Pancreas (tissue), 10 donors: ENCODE results near the gene ACSM3. TPM values are rescaled to one million over a fixed set of nuclear protein-coding genes. Genes with fewer than 3 reads are reported as not detected.

Experiments
- ATAC-seq, 4 donors: fragments of 200-7000 bp; cut with Tn5 transposase; one replicate each; pipeline versions ENCODE4 v1.8.0 to v1.9.1; 2020; ENCODE audit warnings: mild to moderate bottlenecking in 4 of 4, moderate library complexity in 4 of 4
- DNase-seq, 6 donors: peaks; one replicate each; pipeline ENCODE4 v3.0.0-alpha.2; 2020
- FAIRE-seq: peaks from 2 replicates; lab custom pipeline; 2012; peaks lifted over from hg19 to GRCh38; lab: Jason Lieb, UNC
- H3K27ac ChIP-seq, 4 donors: fragments of 200-600 bp; sonication (generic); 1 replicate in 3 of 4; 2 replicates in 1 of 4; pipeline versions ENCODE4 v1.5.0 to v1.8.0; 2020
- H3K27me3 ChIP-seq, 4 donors: fragments of 200-600 bp; one replicate each; pipeline ENCODE4 v1.8.0; 2021
- H3K36me3 ChIP-seq, 3 donors: fragments of 200-600 bp; sonication (generic) in 1 of 3; one replicate each; pipeline versions ENCODE4 v1.5.0 to v1.8.0; 2020 to 2021
- H3K4me1 ChIP-seq, 3 donors: fragments of 200-600 bp; one replicate each; pipeline ENCODE4 v1.8.0; 2021
- H3K4me3 ChIP-seq, 4 donors: fragments of 200-600 bp; sonication (generic) in 2 of 4; one replicate each; pipeline versions ENCODE4 v1.5.0 to v1.8.0; 2020 to 2021
- H3K9me3 ChIP-seq, 4 donors: fragments of 200-600 bp; one replicate each; pipeline ENCODE4 v1.8.0; 2021
- CTCF ChIP-seq, 4 donors: fragments of 200-600 bp; sonication (generic) in 3 of 4; IDR thresholded peaks; one replicate each; pipeline versions ENCODE4 v1.5.0 to v1.8.0; 2021; ENCODE audit warnings: antibody characterized with exemption in 4 of 4
- WGBS, 2 donors: extraction: QIAGEN DNeasy Blood & Tissue Kit; methylation state at CpG; one replicate each; pipeline ENCODE4 v1.1.7; 2013; 5-methylcytosine and 5-hydroxymethylcytosine counted together
- intact Hi-C, 3 donors: fragments of 100-400 bp; cut with DNase I; formaldehyde crosslinking; loops; one replicate each; pipeline versions ENCODE4 v1.11.1 to v1.14.2; 2022
- polyA plus RNA-seq, 2 donors: library from polyadenylated mRNA; stranded (reverse); fragments of 200-250 nt; gene quantifications; one replicate each; pipeline ENCODE4 v1.2.3, GENCODE V29; 2013
- total RNA-seq, 6 donors: library from RNA; stranded (reverse); fragmentation: NEBNext Ultra II Directional in 4 of 6; extraction: Animal tissue kit (Norgen Biotek cat#: 25700) in 4 of 6; gene quantifications; one replicate each; pipeline versions ENCODE4 v1.2.1 to v1.2.4, GENCODE V29; 2021 to 2023
- donor health status: healthy with polysubstance abuse.
- donor health status: DM: no; HTN: no; CAD: no; lungs with moderate emphysema.
- donor health status: DM: no; HTN: no; CAD: no.
- donor health status: control.
- donor health status: control.
- donor health status: Bipolar disorder and iron deficiency.
- donor health status: DM: yes; HTN: yes; CAD: no.
- donor health status: DM: no; HTN: no; CAD: no.
- donor health status: DM: no; HTN: no; CAD: no.
- donor health status: DM: yes; HTN: yes; CAD: no.

Gene ACSM3
- total and polyA plus RNA-seq, 8 donors: 39.1 to 104 (median 46.7) TPM

DNA sequence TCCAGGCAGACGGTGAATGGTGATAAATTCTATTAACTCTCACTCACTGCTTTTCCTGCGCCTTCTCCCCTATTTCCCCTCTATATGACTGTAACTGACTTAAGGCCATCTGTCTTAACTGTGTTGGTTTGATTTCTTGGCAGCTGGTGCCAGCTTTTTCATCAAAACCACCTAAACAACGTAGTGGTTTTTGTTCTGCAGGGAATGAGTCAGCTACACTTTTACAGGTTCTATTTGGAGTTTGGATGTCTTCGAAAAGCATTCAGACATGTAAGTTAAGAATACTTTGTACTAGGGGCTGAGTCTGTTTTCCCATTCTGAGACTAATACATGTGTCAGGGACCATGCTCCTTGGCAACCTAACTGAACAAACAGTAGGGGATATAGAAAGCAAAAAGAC lies 51.0 kb downstream of the ACSM3 start:
- ATAC-seq (no peak), DNase-seq (no peak), FAIRE-seq (no peak)
- H3K27me3 ChIP-seq: no peaks in the 10 kb centered on the region
- H3K4me3 ChIP-seq: no peak overlapping the region
- TF ChIP-seq CTCF (IDR thresholded peaks at IDR 0.05): no peak
- WGBS, 2 donors: 88 to 97% methylated on average over 4 of the region's 4 CpGs
- no peaks in the 10 kb centered on the region for H3K9me3 ChIP-seq
- intact Hi-C loops: no loop called here
- H3K27ac ChIP-seq: no peak overlapping the region
- no peaks in the 10 kb centered on the region for H3K4me1 ChIP-seq
- H3K36me3 ChIP-seq: no peaks in the 10 kb centered on the region

- no peak for FAIRE-seq
- Histone ChIP-seq H3K4me1 (no peaks in the 10 kb centered on the region), H3K27ac (no peak overlapping the region), H3K36me3 (no peaks in the 10 kb centered on the region), H3K9me3 (no peaks in the 10 kb centered on the region), H3K27me3 (no peaks in the 10 kb centered on the region), H3K4me3 (no peak overlapping the region)
- TF ChIP-seq CTCF (IDR thresholded peaks at IDR 0.05): no peak
- intact Hi-C loops: no loop called here
- ATAC-seq: no peak
- DNase-seq: no peak
- 98 to 100% methylated on average over 4 of the region's 4 CpGs for WGBS, 2 donors
Observed at GRCh38 chr16:20818929-20819585, 55.2 kb downstream of the ACSM3 start.

DNA sequence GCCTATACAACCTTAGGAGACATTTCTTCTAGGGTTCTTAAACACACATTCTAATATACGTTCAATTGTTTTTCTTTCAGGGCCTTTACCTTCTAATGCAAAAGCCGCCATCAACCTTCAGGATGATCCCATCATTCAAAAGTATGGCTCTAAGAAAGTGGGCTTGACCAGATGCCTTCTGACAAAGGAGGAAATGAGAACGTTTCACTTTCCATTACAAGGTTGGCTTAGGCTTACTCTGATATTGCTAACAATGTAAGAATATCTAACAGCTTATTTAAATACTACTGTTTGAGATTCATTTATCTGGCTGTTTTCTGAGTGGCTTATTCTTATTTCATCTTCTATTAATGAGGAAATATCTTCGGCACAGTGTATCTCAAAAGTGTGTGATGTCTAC lies 57.9 kb downstream of the ACSM3 start:
- intact Hi-C loops: no loop called here
- Histone ChIP-seq H3K9me3 (no peaks in the 10 kb centered on the region), H3K4me3 (no peak overlapping the region), H3K4me1 (no peaks in the 10 kb centered on the region), H3K27ac (no peak overlapping the region), H3K36me3 (no peaks in the 10 kb centered on the region), H3K27me3 (no peaks in the 10 kb centered on the region)
- ATAC-seq: no peak
- WGBS, 2 donors: 93 to 95% methylated on average over 4 of the region's 4 CpGs
- no peak for FAIRE-seq
- TF ChIP-seq CTCF (IDR thresholded peaks at IDR 0.05): no peak
- DNase-seq: no peak

DNA sequence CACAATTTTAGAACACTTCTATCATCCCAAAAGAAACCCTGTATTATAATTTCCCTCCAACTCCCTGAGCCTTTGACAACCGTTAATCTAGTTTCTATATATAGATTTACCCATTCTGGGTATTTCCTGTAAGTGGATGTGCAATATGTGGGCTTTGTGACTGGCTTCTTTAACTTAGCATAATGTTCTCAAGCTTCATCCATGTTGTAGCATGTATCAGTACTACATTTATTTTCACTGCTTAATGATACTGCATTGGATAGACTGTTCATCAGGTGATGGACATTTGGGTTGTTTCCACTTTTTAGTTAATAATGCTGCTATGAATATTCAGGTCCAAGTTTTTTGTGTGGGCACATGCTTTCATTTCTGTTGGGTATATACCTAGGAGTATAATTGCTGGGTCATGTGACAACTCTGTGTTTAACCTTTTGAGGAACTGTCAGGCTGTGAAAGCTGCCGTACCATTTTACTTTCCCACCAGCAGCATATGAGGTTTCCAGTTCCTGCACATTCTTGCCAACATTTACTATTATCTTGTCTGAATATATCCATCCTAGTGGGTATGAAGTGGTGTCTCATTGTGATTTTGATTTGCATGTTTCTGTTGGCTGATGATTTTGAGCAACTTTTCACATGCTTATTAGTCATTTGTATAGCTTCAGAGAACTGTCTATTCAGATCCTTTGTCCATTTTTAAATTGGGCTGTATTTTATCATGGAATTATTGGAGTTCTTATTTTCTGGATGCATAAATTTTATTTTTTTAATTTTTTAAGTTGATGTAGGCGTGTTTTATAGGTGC lies 58.9 kb downstream of the ACSM3 start:
- ATAC-seq (no peak), FAIRE-seq (no peak), DNase-seq (no peak)
- H3K36me3 ChIP-seq: no peaks in the 10 kb centered on the region
- H3K27ac ChIP-seq: no peak overlapping the region
- intact Hi-C loops: no loop called here
- H3K4me1 ChIP-seq: no peaks in the 10 kb centered on the region
- no peak overlapping the region for H3K4me3 ChIP-seq
- no peaks in the 10 kb centered on the region for H3K9me3 ChIP-seq
- no peaks in the 10 kb centered on the region for H3K27me3 ChIP-seq
- WGBS, 2 donors: 90 to 92% methylated on average over 3 of the region's 3 CpGs
- no peak for TF ChIP-seq CTCF (IDR thresholded peaks at IDR 0.05)
